GM10266 (cell line): Measurements from ENCODE around the gene KANK3.

Source experiments
- DNase-seq: peaks from one replicate; pipeline ENCODE4 v3.0.0; 2012; ENCODE audit errors: extremely low spot score
- TF ChIP-seq, protein P1 (sequence below): IDR thresholded peaks from 2 replicates; pipeline ENCODE4 v1.5.1; 2012; ENCODE audit warnings: mild to moderate bottlenecking, low read depth; ENCODE audit not compliant: control insufficient read depth, insufficient read depth; ENCODE audit errors: missing control alignments

Gene KANK3

DNA sequence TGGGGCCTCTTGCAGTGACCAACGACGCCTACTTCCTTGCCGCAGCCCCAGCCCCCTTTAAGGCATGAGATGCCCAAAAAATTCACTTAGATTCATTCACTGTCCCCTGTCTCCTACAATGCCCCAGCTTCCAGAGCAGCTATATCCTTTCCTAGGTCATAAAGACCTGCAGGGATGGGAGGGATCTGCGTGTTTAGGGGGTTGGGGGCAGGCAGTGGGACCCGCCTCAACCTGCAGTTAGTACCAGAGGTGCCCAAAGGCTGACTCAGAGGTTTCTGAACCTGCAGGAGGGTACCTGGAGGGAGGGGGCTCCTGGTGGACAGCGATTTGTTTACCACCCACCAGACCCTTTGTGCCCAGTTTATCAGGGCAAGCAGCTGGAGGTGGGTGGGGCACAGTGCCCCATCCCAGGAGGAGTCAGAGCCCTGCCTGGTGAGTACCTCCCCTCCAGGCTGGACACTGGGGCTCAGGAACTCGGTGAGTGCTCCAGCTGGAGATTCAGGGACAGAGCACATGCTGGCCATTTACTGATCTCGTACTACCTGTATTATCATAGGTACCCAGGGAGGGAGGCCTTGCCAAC is 11.7 kb downstream of the KANK3 start:
- peak; percentile 12 for DNase-seq
- TF ChIP-seq, protein P1, sequence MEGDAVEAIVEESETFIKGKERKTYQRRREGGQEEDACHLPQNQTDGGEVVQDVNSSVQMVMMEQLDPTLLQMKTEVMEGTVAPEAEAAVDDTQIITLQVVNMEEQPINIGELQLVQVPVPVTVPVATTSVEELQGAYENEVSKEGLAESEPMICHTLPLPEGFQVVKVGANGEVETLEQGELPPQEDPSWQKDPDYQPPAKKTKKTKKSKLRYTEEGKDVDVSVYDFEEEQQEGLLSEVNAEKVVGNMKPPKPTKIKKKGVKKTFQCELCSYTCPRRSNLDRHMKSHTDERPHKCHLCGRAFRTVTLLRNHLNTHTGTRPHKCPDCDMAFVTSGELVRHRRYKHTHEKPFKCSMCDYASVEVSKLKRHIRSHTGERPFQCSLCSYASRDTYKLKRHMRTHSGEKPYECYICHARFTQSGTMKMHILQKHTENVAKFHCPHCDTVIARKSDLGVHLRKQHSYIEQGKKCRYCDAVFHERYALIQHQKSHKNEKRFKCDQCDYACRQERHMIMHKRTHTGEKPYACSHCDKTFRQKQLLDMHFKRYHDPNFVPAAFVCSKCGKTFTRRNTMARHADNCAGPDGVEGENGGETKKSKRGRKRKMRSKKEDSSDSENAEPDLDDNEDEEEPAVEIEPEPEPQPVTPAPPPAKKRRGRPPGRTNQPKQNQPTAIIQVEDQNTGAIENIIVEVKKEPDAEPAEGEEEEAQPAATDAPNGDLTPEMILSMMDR: no peak

DNA sequence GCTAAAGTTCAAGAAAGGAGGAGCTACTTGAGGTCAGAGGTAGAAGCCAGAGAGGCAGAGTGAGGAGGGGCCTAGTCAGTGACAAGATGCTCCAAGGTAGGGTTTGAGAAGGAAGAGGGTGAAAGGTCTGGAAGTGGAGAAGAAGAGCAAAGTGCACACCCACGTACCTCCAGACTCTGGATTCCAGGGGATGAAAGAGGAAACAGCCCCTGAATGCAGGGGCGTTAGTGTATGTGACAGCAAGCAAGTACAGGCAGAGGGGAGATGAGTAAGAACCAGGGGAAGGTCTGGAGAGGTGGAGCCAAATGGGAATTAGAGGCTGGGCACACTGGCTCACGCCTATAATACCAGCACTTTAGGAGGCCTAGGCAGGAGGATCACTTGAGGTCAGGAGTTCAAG is 13.1 kb downstream of the KANK3 start:
- peak; percentile 8 for DNase-seq
- TF ChIP-seq, protein P1: no peak

DNA sequence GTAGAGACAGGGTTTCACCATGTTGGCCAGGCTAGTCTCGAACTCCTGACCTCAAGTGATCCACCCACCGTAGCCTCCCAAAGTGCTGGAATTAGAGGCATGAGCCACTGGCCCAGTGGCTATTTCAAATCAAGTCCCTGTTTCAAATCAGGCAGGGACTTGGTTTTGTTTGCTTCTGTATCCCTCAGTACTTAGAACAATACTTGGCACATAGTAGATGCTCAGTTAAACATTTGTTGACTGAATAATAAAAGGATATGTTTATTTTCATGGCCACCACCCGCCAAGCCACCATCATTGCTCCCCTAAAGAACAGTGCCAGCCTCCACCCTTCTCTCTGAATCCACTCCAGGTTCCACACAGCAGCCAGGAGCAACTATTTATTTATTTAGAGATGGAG is 17.6 kb downstream of the KANK3 start:
- TF ChIP-seq, protein P1: no peak
- no peak for DNase-seq

DNA sequence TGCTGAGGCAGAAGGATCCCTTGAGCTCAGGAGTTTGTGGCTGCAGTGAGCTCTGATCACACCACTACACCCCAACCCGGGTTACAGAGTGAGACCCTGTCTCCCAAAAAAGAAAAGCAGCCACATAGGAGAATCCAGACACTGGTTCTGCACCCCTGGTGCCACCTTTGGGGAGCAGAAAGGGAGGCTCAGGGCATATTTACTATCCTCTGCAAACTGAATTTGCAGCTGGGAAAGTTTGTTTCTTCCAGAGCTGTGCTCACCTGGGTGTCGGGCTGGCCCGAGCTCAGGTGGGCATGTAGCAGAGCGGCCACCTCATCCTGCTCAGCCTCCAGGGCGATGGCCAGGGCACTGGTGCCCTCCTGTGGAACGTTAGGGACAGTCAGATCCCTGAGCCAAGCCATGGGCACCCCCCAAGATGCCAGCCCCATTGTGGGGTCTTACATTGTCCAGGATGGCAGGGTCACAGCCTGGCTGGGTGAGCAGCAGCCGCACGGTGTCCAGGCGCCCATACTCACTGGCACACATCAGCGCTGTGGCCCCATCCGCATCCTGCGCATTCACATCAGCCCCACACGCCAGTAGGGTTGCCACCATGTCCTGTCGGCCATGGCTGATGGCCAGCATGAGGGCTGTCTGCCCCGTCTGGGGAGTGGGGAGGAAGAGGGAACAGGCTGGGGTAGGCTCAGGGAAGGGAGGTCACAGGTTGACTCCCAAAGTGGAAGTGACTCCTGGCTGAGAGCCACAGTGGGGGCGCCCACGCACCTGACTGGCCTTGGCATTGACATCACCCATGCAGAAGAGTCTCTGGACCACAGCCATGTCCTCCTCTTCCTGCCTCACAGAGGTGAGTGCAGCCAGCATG is 18.6 kb downstream of the KANK3 start:
- TF ChIP-seq, protein P1: no peak
- DNase-seq: no peak

DNA sequence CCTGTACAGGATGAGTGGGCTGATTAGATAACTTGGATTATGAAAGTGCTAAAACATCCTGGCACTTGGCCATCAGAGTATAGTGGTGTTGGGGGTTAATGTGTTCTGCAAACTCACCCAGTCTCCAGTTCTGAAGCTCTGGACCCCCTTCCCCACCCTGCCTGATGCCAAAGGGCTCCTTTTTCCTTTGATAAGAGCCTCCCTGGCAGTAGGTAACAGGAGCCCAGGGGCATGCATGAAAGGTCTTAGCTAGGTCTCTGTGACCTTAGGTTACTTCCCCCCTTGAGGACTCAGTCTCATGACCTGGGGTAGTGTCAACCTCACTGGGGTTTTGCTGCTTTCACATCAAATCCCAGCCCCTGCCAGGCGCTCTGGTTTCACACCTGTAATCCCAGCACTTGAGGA is 19.3 kb downstream of the KANK3 start:
- DNase-seq: no peak
- TF ChIP-seq, protein P1: no peak

DNA sequence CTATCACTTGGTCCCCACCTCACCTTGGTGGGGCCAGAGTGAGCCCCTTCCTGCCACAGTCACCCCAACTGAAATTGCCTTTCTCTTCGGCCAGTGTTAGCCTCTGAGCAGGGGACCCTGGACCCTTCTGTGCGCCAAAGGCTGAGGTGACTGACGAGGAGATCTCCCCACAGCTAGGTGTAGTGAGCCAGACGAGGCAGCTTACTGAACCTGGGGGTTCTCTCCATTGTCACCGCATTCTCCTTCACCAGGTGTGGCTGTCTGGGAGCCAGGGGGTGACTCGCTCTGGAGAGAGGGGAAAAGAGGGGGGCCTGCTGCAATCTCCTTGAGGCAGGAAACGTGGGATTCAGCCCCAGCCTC is 20.4 kb downstream of the KANK3 start:
- no peak for DNase-seq
- TF ChIP-seq, protein P1: no peak

DNA sequence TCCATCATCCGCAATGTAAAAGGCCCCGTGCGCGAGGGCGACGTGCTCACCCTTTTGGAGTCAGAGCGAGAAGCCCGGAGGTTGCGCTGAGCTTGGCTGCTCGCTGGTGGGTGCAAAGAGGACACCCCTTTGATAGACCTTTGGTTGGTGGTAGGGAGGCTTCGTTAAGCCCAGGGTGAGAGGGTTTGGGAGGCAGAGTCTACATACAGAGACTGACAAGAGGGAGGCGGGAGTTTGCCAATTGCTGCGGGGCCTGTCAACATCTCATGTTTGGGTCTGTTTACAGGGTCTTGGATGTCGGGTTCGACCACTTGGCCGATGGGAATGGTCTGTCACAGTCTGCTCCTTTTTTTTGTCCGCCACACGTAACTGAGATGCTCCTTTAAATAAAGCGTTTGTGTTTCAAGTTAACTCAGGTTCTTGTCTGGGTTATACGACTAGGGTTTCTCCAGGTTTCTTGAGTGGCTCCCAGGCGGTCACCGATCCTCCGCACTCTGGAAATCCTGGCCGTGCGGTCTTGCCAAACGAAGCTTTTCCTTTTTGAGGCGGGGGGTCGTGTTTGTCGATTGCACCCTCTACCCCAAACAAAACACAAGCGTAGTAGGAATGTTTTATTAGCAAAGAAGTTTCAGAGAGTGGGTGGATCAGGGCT is 20.9 kb downstream of the KANK3 start:
- DNase-seq: no peak
- TF ChIP-seq, protein P1: no peak
